ENCODE measurements around the gene DOCK9.
"Not testable (repeated sequence)": the region's sequence is repeated elsewhere in the genome, so short reads cannot be mapped to it uniquely, and the experiment has no call there.

The DOCK9 gene

GRCh38 chr13:98820300-98820699 is 157.6 kb downstream of the DOCK9 start:
- no peak for TF ChIP-seq CTCF (IDR thresholded peaks at IDR 0.05; ENCODE audit: borderline replicate concordance, control extremely low read depth, extremely low read depth, insufficient read depth, missing control alignments)
- in situ Hi-C loops (cut with MboI; ENCODE audit: low sequenced_read_pairs, unreplicated experiment), result no loop called here
- no peak for DNase-seq (ENCODE audit: low spot score)

- no peak for DNase-seq (ENCODE audit: low spot score)
- in situ Hi-C loops (cut with MboI; ENCODE audit: low sequenced_read_pairs, unreplicated experiment), result no loop called here
- no peak for TF ChIP-seq CTCF (IDR thresholded peaks at IDR 0.05; ENCODE audit: borderline replicate concordance, control extremely low read depth, extremely low read depth, insufficient read depth, missing control alignments)
Observed at GRCh38 chr13:98819382-98820010, 158.4 kb downstream of the DOCK9 start.

GRCh38 chr13:98816406-98816805 is 161.5 kb downstream of the DOCK9 start:
- TF ChIP-seq CTCF (IDR thresholded peaks at IDR 0.05; ENCODE audit: borderline replicate concordance, control extremely low read depth, extremely low read depth, insufficient read depth, missing control alignments), result no peak
- no peak for DNase-seq (ENCODE audit: low spot score)
- in situ Hi-C loops (cut with MboI; ENCODE audit: low sequenced_read_pairs, unreplicated experiment), result no loop called here

- in situ Hi-C loops (cut with MboI; ENCODE audit: low sequenced_read_pairs, unreplicated experiment), result no loop called here
- DNase-seq (ENCODE audit: low spot score), result no peak
- no peak for TF ChIP-seq CTCF (IDR thresholded peaks at IDR 0.05; ENCODE audit: borderline replicate concordance, control extremely low read depth, extremely low read depth, insufficient read depth, missing control alignments)
Observed at GRCh38 chr13:98813993-98814392, 163.9 kb downstream of the DOCK9 start.

GRCh38 chr13:98812186-98812790 is 165.6 kb downstream of the DOCK9 start:
- in situ Hi-C loops (cut with MboI; ENCODE audit: low sequenced_read_pairs, unreplicated experiment); DNase-seq (ENCODE audit: low spot score): not testable (repeated sequence)

GRCh38 chr13:98810746-98811145 is 167.1 kb downstream of the DOCK9 start:
- no peak for TF ChIP-seq CTCF (IDR thresholded peaks at IDR 0.05; ENCODE audit: borderline replicate concordance, control extremely low read depth, extremely low read depth, insufficient read depth, missing control alignments)
- in situ Hi-C loops (cut with MboI; ENCODE audit: low sequenced_read_pairs, unreplicated experiment), result no loop called here
- DNase-seq (ENCODE audit: low spot score), result no peak

- no peak for TF ChIP-seq CTCF (IDR thresholded peaks at IDR 0.05; ENCODE audit: borderline replicate concordance, control extremely low read depth, extremely low read depth, insufficient read depth, missing control alignments)
- DNase-seq (ENCODE audit: low spot score), result no peak
- in situ Hi-C loops (cut with MboI; ENCODE audit: low sequenced_read_pairs, unreplicated experiment), result no loop called here
Observed at GRCh38 chr13:98809345-98809777, 168.5 kb downstream of the DOCK9 start.
